Fibroblast of skin of abdomen (primary cell): Measurements from ENCODE around the gene TRIM47.
A peak's percentile ranks its signal among the peaks of the same experiment; 100 is the strongest.

ENCODE experiments used
- DNase-seq: peaks from one replicate; pipeline ENCODE4 v3.0.0-alpha.2; 2013

Gene TRIM47

GRCh38 chr17:75906143-75906884 is 27.9 kb upstream of the TRIM47 start:
- DNase-seq, result no peak

GRCh38 chr17:75904749-75905521 is 26.6 kb upstream of the TRIM47 start, which contains the start of gene MRPL38:
Gene MRPL38 (minus strand): TSS chr17:75904884. CDS start chr17:75904875, 9 bp downstream.
- DNase-seq, result peak; percentile 93

- no peak for DNase-seq
Measured at GRCh38 chr17:75902406-75902805, 24.0 kb upstream of the TRIM47 start.

GRCh38 chr17:75901727-75902126 is 23.3 kb upstream of the TRIM47 start:
- no peak for DNase-seq

GRCh38 chr17:75900691-75901533 is 22.5 kb upstream of the TRIM47 start:
- DNase-seq, result no peak

GRCh38 chr17:75899767-75900468 is 21.5 kb upstream of the TRIM47 start:
- no peak for DNase-seq

- no peak for DNase-seq
Measured at GRCh38 chr17:75899353-75899752, 21.0 kb upstream of the TRIM47 start.

GRCh38 chr17:75898791-75899190 is 20.4 kb upstream of the TRIM47 start:
- no peak for DNase-seq

GRCh38 chr17:75898065-75898464 is 19.7 kb upstream of the TRIM47 start:
- DNase-seq, result no peak

GRCh38 chr17:75897160-75898019 is 19.0 kb upstream of the TRIM47 start:
- DNase-seq, result no peak

- DNase-seq, result peak; percentile 77
Measured at GRCh38 chr17:75896415-75897159, 18.2 kb upstream of the TRIM47 start, which contains the start of gene TRIM65. Gene TRIM65 (minus strand): TSS chr17:75896951. CDS start chr17:75896937, 14 bp downstream.

GRCh38 chr17:75895370-75896155 is 17.2 kb upstream of the TRIM47 start:
- DNase-seq, result peak; percentile 23

- no peak for DNase-seq
Measured at GRCh38 chr17:75894049-75894733, 15.8 kb upstream of the TRIM47 start.

- DNase-seq, result no peak
Measured at GRCh38 chr17:75893305-75894048, 15.1 kb upstream of the TRIM47 start.

- no peak for DNase-seq
Measured at GRCh38 chr17:75892556-75893224, 14.3 kb upstream of the TRIM47 start.

- DNase-seq, result no peak
Measured at GRCh38 chr17:75891605-75892555, 13.5 kb upstream of the TRIM47 start.
